Occipital lobe (tissue), 2 donors: ENCODE measurements around the gene DLGAP4. TPM values are rescaled to one million over a fixed set of nuclear protein-coding genes. Genes with fewer than 3 reads are reported as not detected.

ENCODE experiments used
- DNase-seq: peaks from one replicate; lab custom pipeline; 2025; lab: John Stamatoyannopoulos, UW
- total RNA-seq: library from RNA; depleted of rRNA; stranded (reverse); fragments of >200 nt; gene quantifications from one replicate; pipeline ENCODE4 v1.2.3, GENCODE V29; 2014

The DLGAP4 gene, protein sequence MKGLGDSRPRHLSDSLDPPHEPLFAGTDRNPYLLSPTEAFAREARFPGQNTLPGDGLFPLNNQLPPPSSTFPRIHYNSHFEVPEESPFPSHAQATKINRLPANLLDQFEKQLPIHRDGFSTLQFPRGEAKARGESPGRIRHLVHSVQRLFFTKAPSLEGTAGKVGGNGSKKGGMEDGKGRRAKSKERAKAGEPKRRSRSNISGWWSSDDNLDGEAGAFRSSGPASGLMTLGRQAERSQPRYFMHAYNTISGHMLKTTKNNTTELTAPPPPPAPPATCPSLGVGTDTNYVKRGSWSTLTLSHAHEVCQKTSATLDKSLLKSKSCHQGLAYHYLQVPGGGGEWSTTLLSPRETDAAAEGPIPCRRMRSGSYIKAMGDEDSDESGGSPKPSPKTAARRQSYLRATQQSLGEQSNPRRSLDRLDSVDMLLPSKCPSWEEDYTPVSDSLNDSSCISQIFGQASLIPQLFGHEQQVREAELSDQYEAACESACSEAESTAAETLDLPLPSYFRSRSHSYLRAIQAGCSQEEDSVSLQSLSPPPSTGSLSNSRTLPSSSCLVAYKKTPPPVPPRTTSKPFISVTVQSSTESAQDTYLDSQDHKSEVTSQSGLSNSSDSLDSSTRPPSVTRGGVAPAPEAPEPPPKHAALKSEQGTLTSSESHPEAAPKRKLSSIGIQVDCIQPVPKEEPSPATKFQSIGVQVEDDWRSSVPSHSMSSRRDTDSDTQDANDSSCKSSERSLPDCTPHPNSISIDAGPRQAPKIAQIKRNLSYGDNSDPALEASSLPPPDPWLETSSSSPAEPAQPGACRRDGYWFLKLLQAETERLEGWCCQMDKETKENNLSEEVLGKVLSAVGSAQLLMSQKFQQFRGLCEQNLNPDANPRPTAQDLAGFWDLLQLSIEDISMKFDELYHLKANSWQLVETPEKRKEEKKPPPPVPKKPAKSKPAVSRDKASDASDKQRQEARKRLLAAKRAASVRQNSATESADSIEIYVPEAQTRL
- total RNA-seq: 29.9 TPM

GRCh38 chr20:36305602-36306551 lies at the start of gene DLGAP4:
Gene DLGAP4 (plus strand): TSS chr20:36306339. CDS start chr20:36431718, 125,379 bp downstream.
- DNase-seq: no peak

DNA sequence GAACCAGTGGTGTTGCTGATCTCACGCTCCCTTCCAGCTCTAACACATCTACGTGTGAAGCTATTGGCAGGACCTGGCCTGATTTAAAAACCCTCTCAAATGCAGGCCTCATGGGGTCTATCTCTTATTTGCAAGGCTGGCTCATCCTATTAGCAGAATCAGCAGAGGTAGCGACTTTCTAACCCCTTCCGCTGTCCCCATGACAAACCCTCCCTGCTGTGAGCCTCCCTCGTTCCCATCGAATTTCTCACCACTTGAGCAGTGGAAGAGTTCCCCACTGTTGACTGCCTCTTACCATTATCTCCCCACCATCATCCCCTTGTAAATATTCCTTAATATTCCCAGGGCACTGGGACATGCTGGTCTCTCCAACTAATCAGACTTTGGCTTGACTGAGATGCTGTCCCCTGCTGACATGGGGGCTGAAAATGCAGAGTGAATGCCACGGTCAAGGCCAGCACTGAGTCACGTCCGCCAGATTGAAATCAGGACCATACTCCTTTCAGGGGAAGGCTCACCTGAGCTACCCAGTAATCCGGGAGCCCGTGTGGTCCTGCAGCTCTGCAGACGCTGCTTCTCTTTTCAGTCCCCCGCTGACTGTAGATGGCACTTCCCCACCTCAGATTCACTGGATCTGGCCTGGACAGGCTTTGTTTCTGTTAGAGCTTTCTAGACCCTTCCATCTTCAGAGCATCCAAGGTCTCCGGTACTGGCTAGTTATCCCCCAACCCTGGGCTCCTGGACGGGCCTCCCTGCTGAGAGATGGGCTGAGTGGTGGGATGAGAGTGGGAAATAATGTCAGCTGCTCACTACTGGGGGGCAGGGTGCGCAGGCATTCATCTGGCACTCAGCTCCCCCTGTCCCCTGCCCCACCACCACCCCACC lies 46.7 kb upstream of the DLGAP4 start:
- no peak for DNase-seq

DNA sequence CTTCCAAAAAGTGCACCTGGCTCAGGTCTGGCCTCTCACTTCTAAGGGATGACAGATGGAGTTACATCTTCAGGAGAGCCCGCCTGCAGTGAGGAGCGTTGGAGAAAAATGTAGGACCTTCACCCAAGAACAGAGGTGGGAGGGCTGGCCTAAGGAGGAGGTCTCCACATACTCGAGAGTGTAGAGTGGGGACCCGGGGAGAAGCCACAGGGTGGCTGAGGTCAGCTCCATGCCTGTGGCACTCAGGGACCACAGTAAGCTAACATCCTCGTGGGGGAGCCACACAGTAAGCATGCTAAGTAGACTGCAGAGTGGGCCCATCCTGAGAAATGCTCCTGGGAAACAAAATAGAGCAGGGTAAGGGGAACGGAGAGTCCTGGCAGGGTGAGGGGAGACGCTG lies 45.8 kb upstream of the DLGAP4 start:
- DNase-seq: no peak

DNA sequence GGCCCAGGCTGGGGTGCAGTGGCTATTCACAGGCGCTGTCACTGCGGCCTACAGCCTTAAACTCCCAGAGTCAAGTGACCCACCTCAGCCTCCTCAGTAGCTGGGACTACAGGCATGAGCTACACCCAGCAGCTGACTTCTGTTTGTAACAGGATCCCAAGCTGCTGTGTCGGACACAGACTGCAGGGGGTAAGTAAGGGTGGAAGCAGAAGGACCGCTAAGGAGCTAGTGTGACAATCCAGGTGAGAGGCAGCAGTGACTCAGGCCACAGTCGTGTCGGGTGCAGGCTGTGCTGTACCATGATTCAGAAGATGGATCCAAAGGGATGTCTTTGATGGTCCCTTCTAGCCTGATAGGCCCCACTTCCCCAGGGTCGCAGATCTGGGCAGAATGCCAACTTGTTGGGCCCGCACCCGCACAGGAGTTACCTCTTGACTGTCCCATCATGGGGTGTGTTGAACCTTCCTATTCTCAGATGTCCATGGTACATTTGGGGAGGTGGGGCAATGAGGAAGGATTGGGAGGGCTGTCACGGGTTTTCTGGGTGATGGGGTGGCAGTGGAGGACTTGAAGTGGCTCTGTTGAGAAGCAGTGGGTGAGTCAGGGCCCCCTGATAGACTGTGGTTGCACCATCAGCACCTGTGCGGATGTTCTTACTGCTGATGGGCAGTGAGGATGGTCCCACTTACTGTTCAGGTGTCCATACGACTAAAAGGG lies 44.6 kb upstream of the DLGAP4 start:
- DNase-seq: no peak

- DNase-seq: no peak
Measured at GRCh38 chr20:36262440-36262839, 43.7 kb upstream of the DLGAP4 start.

GRCh38 chr20:36264426-36265246 lies 41.5 kb upstream of the DLGAP4 start:
- DNase-seq: no peak

- DNase-seq: no peak
Measured at GRCh38 chr20:36266189-36266588, 40.0 kb upstream of the DLGAP4 start.

GRCh38 chr20:36267605-36268381 lies 38.3 kb upstream of the DLGAP4 start:
- DNase-seq: peak; percentile 40

- peak; percentile 71 for DNase-seq
Measured at GRCh38 chr20:36268440-36269342, 37.4 kb upstream of the DLGAP4 start.

DNA sequence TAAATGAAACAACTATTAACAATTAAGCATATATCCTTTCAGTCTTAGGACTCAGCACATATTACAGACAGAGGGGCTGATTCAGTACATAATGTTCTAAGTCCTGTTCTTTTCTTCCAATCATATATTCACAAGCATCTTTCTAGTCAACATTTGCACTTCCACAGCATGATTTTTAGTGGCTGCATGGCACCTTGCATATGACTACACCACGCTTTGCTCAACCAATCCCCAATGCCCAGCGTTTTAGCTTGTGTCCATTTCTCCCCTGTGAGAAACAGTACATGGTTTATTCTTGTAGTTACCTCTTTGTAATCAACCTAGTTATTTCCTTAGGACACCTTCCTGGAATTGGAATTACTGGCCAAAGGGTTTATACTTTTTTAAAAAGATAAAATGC lies 36.6 kb upstream of the DLGAP4 start:
- DNase-seq: no peak

DNA sequence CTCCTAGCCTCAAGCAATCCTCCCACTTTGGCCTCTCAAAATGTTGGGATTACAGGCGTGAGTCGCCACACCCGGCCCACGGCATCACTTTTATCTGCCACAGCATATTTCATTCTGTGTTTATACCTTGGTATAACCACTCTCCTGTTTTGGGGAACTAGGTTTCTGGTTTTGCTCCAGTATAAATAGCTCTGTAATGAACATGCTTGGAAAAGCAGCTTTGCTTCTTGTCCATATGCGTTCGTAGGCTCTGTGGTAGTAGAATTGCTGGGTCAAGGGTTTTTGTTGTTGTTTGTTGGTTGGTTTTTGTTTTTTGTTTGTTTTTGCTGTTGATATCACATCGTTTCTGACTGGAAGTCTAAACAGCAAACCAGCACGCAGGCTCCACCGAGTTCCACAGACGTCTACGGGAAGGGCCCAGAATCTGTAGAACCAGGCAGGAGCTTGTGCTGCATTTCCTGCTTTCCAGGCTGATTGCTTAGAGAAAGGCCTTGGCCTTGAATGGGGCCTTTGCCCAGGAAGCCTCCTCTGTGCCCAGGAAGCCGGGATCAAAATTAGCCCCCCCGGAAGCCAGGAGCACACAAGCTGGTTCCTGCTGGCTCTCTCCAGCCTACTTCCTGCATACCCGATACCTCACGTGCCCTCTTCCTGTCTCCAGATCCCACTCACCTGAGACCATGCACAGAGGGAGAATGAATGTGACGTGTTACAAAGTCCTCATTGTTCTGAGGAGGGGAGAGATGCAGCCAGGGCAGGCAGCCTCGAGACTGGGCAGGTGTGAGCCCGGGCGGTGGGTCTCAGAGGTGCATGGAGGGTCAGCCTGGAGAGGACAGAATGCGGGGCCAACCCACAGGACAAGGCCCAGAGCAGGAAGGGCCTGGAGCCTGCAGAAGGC lies 35.1 kb upstream of the DLGAP4 start:
- DNase-seq: no peak

- no peak for DNase-seq
Measured at GRCh38 chr20:36271639-36272546, 34.2 kb upstream of the DLGAP4 start.

DNA sequence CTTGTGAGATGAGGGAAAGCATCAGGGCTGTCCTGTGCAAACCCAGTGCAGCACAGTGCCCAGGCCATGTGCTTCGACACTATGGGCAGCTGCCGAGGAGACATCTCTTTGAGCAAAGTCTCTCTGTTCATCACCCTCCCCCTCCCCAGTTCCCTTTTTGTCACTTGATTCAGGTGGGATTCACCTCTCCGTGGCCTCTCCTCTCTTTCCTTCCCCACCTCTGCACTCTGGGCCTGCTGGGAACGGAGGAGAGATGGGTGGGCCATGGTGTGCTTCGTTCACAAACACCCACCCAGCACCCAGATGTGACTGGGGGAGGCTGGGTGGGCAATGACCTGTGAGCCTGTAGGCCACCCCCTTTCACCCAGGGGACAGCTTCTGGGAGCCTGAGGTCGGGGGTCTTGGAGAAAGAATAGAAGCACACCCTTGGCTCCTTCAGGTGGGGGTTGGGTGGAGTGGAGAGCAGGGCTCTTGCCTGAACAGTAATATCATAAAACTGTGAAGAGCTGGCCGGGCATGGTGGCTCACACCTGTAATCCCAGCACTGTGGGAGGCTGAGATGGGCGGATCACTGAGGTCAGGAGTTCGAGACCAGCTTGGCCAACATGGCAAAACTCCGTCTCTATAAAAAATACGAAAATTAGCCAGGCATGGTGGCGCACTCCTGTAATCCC lies 33.5 kb upstream of the DLGAP4 start:
- DNase-seq: no peak
